CD14-positive monocyte (primary cell): Measurements from ENCODE around the gene TMEM235. TPM values are rescaled to one million over a fixed set of nuclear protein-coding genes. Genes with fewer than 3 reads are reported as not detected.
A peak's percentile ranks its signal among the peaks of the same experiment; 100 is the strongest.

Source experiments
- DNase-seq, 3 donors: peaks; one replicate each; pipeline ENCODE4 v3.0.0-alpha.2; 2011 to 2022
- H2AFZ ChIP-seq: 2 replicates; pipeline ENCODE4 v1.6.0; 2012; ENCODE audit warnings: mild to moderate bottlenecking, low read depth, low read length, inconsistent platforms; ENCODE audit not compliant: insufficient read depth, poor library complexity, severe bottlenecking
- H3K27ac ChIP-seq, 2 donors: 1 replicate in 1 of 2; 2 replicates in 1 of 2; pipeline ENCODE4 v1.5.1; 2012 to 2013; ENCODE audit warnings: low read length in 2 of 2, control low read depth in 1 of 2, inconsistent platforms in 1 of 2, low read depth in 1 of 2, mild to moderate bottlenecking in 1 of 2
- H3K27me3 ChIP-seq, 2 donors: one replicate each; pipeline versions ENCODE4 v1.6.0 to v1.6.1; 2011 to 2013; ENCODE audit warnings: low read length in 2 of 2; ENCODE audit not compliant: control insufficient read depth in 2 of 2, insufficient read depth in 2 of 2
- H3K36me3 ChIP-seq, 2 donors: replicated peaks in 1 of 2; 1 replicate in 1 of 2; 2 replicates in 1 of 2; pipeline versions ENCODE4 v1.5.1 to v1.6.1; 2012 to 2013; ENCODE audit warnings: low read length in 2 of 2, control low read depth in 1 of 2, inconsistent platforms in 1 of 2, mild to moderate bottlenecking in 1 of 2; ENCODE audit not compliant: insufficient read depth in 2 of 2, control insufficient read depth in 1 of 2
- H3K4me1 ChIP-seq, 2 donors: 1 replicate in 1 of 2; 2 replicates in 1 of 2; pipeline versions ENCODE4 v1.5.1 to v1.6.1; 2012 to 2013; ENCODE audit warnings: low read length in 2 of 2, control low read depth in 1 of 2, inconsistent platforms in 1 of 2, mild to moderate bottlenecking in 1 of 2, moderate library complexity in 1 of 2; ENCODE audit not compliant: insufficient read depth in 2 of 2, control insufficient read depth in 1 of 2
- H3K4me2 ChIP-seq: replicated peaks from 2 replicates; pipeline ENCODE3; 2012; ENCODE audit warnings: low read length, moderate library complexity, mild to moderate bottlenecking; ENCODE audit not compliant: poor library complexity, severe bottlenecking; ENCODE audit errors: extremely low read depth
- H3K4me3 ChIP-seq, 3 experiments: fragments of 200-600 bp in 1 of 3; sonication (generic) in 1 of 3; replicated peaks in 1 of 3; 1 replicate in 2 of 3; 2 replicates in 1 of 3; pipeline ENCODE4 v1.5.1; 2011 to 2013; ENCODE audit warnings: low read length in 3 of 3, mild to moderate bottlenecking in 3 of 3, control low read depth in 2 of 3, low read depth in 2 of 3, inconsistent platforms in 1 of 3, moderate library complexity in 1 of 3
- H3K79me2 ChIP-seq: 2 replicates; pipeline ENCODE4 v1.6.0; 2012; ENCODE audit warnings: mild to moderate bottlenecking, control low read depth, inconsistent platforms, low read length, moderate library complexity; ENCODE audit not compliant: insufficient read depth
- H3K9ac ChIP-seq: 2 replicates; pipeline ENCODE4 v1.6.0; 2017; ENCODE audit warnings: low read length, mild to moderate bottlenecking; ENCODE audit not compliant: insufficient read depth, poor library complexity, severe bottlenecking
- H3K9me3 ChIP-seq, 2 donors: replicated peaks in 1 of 2; 1 replicate in 1 of 2; 2 replicates in 1 of 2; pipeline versions ENCODE4 v1.5.1 to v1.6.1; 2012 to 2013; ENCODE audit warnings: low read length in 2 of 2, control low read depth in 1 of 2; ENCODE audit not compliant: control insufficient read depth in 1 of 2, insufficient read depth in 1 of 2
- H4K20me1 ChIP-seq: 2 replicates; pipeline ENCODE4 v1.6.0; 2012; ENCODE audit warnings: mild to moderate bottlenecking, low read length, control low read depth, moderate library complexity; ENCODE audit not compliant: insufficient read depth
- H3K27ac Mint-ChIP-seq, 7 donors: one replicate each; pipeline ENCODE4 v1.8.0; 2020; ENCODE audit warnings: mild to moderate bottlenecking in 7 of 7, mixed read lengths in 7 of 7, moderate library complexity in 6 of 7, inconsistent platforms in 2 of 7
- H3K27me3 Mint-ChIP-seq, 3 donors: one replicate each; pipeline ENCODE4 v1.8.0; 2021 to 2022; ENCODE audit warnings: low read depth in 3 of 3, mild to moderate bottlenecking in 3 of 3, mixed read lengths in 3 of 3, moderate library complexity in 3 of 3, inconsistent platforms in 1 of 3
- H3K36me3 Mint-ChIP-seq, 2 donors: one replicate each; pipeline ENCODE4 v1.8.0; 2020; ENCODE audit warnings: mixed read lengths in 2 of 2, inconsistent platforms in 1 of 2, mild to moderate bottlenecking in 1 of 2
- H3K4me1 Mint-ChIP-seq: one replicate; pipeline ENCODE4 v1.8.0; 2020; ENCODE audit warnings: mild to moderate bottlenecking, mixed read lengths
- H3K4me3 Mint-ChIP-seq, 2 donors: one replicate each; pipeline ENCODE4 v1.8.0; 2020; ENCODE audit warnings: mild to moderate bottlenecking in 2 of 2, mixed read lengths in 2 of 2, moderate library complexity in 1 of 2
- H3K9me3 Mint-ChIP-seq, 7 donors: one replicate each; pipeline ENCODE4 v1.8.0; 2020 to 2022; ENCODE audit warnings: mixed read lengths in 7 of 7, mild to moderate bottlenecking in 6 of 7, moderate library complexity in 6 of 7, inconsistent platforms in 2 of 7
- CTCF ChIP-seq: fragments of 200-600 bp; IDR thresholded peaks from one replicate; pipeline ENCODE4 v1.8.0; 2022; ENCODE audit warnings: antibody characterized with exemption, mild to moderate bottlenecking
- WGBS: methylation state at CpG from one replicate; pipeline ENCODE4 v1.1.5; 2013; ENCODE audit warnings: missing lambda C conversion rate; ENCODE audit not compliant: insufficient coverage; 5-methylcytosine and 5-hydroxymethylcytosine counted together
- intact Hi-C, 2 donors: fragments of 100-400 bp; cut with micrococcal nuclease; formaldehyde crosslinking; loops; one replicate each; pipeline versions ENCODE4 v1.15.0 to v1.15.1; 2023
- polyA plus RNA-seq, 3 donors: library from polyadenylated mRNA; depleted of rRNA in 1 of 3; unstranded in 2 of 3; stranded (reverse) in 1 of 3; fragments of 300-500 nt in 2 of 3; fragments of >200 nt in 1 of 3; fragmentation: Illumina TruSeq in 2 of 3; gene quantifications; 1 replicate in 2 of 3; 2 replicates in 1 of 3; pipeline ENCODE4 v1.2.3, GENCODE V29; 2012 to 2021

TMEM235 gene
- polyA plus RNA-seq, 3 donors = not detected

GRCh38 chr17:78257810-78258322 lies 26.4 kb downstream of the TMEM235 start:
- peaks cover 61 to 69% of the 10 kb centered on the region in 2 donors for H3K4me1 ChIP-seq
- H3K27ac Mint-ChIP-seq = peak overlapping the region in 3 of 7 donors; percentile 47 to 80 (median 63)
- peaks cover 0 to 2% (median 1%) of the 10 kb centered on the region in 3 donors for H3K27me3 Mint-ChIP-seq
- peak overlapping the region; percentile 69 to 85 for H3K4me3 Mint-ChIP-seq
- no peaks in the 10 kb centered on the region for H3K79me2 ChIP-seq
- no peaks in the 10 kb centered on the region for H3K9me3 ChIP-seq
- H3K4me2 ChIP-seq = peak overlapping the region; percentile 80
- no peaks in the 10 kb centered on the region for H3K27me3 ChIP-seq
- peak; percentile 23 to 55 (median 48) for DNase-seq
- no peak overlapping the region for H3K27ac ChIP-seq
- peaks cover 55% of the 10 kb centered on the region for H3K4me1 Mint-ChIP-seq
- H2AFZ ChIP-seq = peak overlapping the region; percentile 53
- H3K9me3 Mint-ChIP-seq = peaks cover 0 to 4% (median 0%) of the 10 kb centered on the region in 7 donors
- intact Hi-C loops = no loop called here
- WGBS = under 1% methylated on average over 15 of the region's 16 CpGs
- peak overlapping the region in 1 of 3 experiments; percentile 60 for H3K4me3 ChIP-seq
- no peak for TF ChIP-seq CTCF
- no peaks in the 10 kb centered on the region for H4K20me1 ChIP-seq
- peak overlapping the region; percentile 36 for H3K9ac ChIP-seq
- H3K36me3 ChIP-seq = no peaks in the 10 kb centered on the region
- H3K36me3 Mint-ChIP-seq = no peaks in the 10 kb centered on the region

- no peaks in the 10 kb centered on the region for H3K36me3 ChIP-seq
- Mint-ChIP-seq H3K4me1 (peaks cover 62% of the 10 kb centered on the region), H3K4me3 (peak overlapping the region; percentile 69 to 85), H3K36me3 (no peaks in the 10 kb centered on the region), H3K27me3 (no peaks in the 10 kb centered on the region), H3K27ac (peak overlapping the region in 2 of 7 donors; percentile 19 to 47), H3K9me3 (peaks cover 0 to 4% (median 0%) of the 10 kb centered on the region in 7 donors)
- intact Hi-C loops = no loop called here
- no peak for TF ChIP-seq CTCF
- 5% methylated on average over 18 of the region's 23 CpGs for WGBS
- no peaks in the 10 kb centered on the region for H3K79me2 ChIP-seq
- no peaks in the 10 kb centered on the region for H4K20me1 ChIP-seq
- H3K4me1 ChIP-seq = peaks cover 68 to 76% of the 10 kb centered on the region in 2 donors
- peak overlapping the region; percentile 53 for H2AFZ ChIP-seq
- H3K27me3 ChIP-seq = no peaks in the 10 kb centered on the region
- H3K27ac ChIP-seq = no peak overlapping the region
- H3K9ac ChIP-seq = peak overlapping the region; percentile 36
- DNase-seq = peak; percentile 29 to 46 (median 45)
- peak overlapping the region; percentile 80 for H3K4me2 ChIP-seq
- H3K4me3 ChIP-seq = peak overlapping the region in 2 of 3 experiments; percentile 0 to 60
- H3K9me3 ChIP-seq = no peaks in the 10 kb centered on the region
Measured at GRCh38 chr17:78258323-78259191, 27.1 kb downstream of the TMEM235 start.
